Measurements from ENCODE around the gene QSOX2. TPM values are rescaled to one million over a fixed set of nuclear protein-coding genes. Genes with fewer than 3 reads are reported as not detected.

Gene QSOX2
- total and polyA plus RNA-seq, 4 donors = 4.9 to 12.2 (median 10.3) TPM

DNA sequence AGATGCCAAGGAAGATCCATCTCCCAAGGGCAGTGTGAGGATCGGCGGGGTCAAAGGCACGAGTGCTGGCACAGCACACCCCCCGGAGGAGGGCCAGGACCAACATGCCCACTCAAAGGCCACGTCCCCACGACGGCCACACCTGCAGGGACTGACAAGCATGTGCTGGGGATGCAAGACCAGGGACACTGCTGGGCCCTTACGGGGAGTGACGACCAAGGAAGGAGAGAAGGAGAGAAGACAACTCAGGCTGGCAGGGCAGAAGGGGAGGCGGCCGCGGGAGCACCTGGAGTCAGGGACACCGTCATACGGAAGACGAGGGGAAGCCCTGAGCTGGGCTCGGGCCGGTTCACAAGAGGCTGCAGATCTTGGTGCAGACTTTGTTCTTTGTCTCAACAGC, 10.4 kb downstream of the QSOX2 start:
- DNase-seq = no peak
- H3K36me3 ChIP-seq (ENCODE audit: control insufficient read depth in 4 of 4, insufficient read depth in 4 of 4, low read length in 4 of 4) = peaks cover 0 to 9% (median 4%) of the 10 kb centered on the region in 4 donors

DNA sequence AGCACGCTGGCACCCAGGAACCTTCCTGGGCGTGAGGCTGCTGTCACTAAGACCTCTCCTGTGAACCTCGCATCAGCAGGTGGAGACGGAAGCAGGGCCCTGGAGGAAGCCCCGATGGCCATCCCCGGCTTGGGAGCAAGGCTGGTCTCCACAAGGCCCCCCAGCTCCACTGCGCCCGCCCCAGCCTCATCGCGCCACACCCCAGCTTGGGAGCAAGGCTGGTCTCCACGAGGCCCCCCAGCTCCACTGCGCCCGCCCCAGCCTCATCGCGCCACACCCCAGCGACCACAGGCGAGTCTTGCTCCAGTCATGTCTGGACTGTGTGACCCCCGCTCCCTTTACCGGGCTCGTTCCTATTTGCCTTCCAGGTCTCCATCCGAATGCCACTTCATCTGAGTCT, 11.0 kb downstream of the QSOX2 start:
- DNase-seq (no peak), ATAC-seq (ENCODE audit: insufficient read depth, low FRiP score) (no peak)

More for the DNA sequence above, 10.4 kb downstream of the QSOX2 start:
- ATAC-seq (ENCODE audit: insufficient read depth, low FRiP score) = no peak
- H3K27ac ChIP-seq (ENCODE audit: low read depth in 1 of 2, low read length in 1 of 2) = no peak overlapping the region
- H3K9me3 ChIP-seq (ENCODE audit: control insufficient read depth in 4 of 4, insufficient read depth in 3 of 4, low read length in 3 of 4) = no peaks in the 10 kb centered on the region
- no peak overlapping the region for H3K4me3 ChIP-seq
- 96 to 97% methylated on average over 17 of the region's 17 CpGs for WGBS, 2 donors
- H3K9ac ChIP-seq (ENCODE audit: insufficient read depth in 1 of 2, low read length in 2 of 2) = no peak overlapping the region
- peaks cover 0 to 7% (median 0%) of the 10 kb centered on the region in 5 donors for H3K4me1 ChIP-seq (ENCODE audit: control insufficient read depth in 5 of 5, insufficient read depth in 5 of 5, low read length in 5 of 5)
- no peak for TF ChIP-seq CTCF (IDR thresholded peaks at IDR 0.05; ENCODE audit: control extremely low read depth, extremely low read depth)
- H3K27me3 ChIP-seq (ENCODE audit: control insufficient read depth in 3 of 3, insufficient read depth in 3 of 3, low read length in 2 of 3) = no peaks in the 10 kb centered on the region

GRCh38 chr9:136233868-136234267, 11.7 kb downstream of the QSOX2 start:
- DNase-seq = no peak
- Histone ChIP-seq H3K27me3 (ENCODE audit: control insufficient read depth in 3 of 3, insufficient read depth in 3 of 3, low read length in 2 of 3) (no peaks in the 10 kb centered on the region), H3K9me3 (ENCODE audit: control insufficient read depth in 4 of 4, insufficient read depth in 3 of 4, low read length in 3 of 4) (no peaks in the 10 kb centered on the region), H3K36me3 (ENCODE audit: control insufficient read depth in 4 of 4, insufficient read depth in 4 of 4, low read length in 4 of 4) (peaks cover 0 to 9% (median 4%) of the 10 kb centered on the region in 4 donors), H3K4me1 (ENCODE audit: control insufficient read depth in 5 of 5, insufficient read depth in 5 of 5, low read length in 5 of 5) (no peaks in the 10 kb centered on the region), H3K27ac (ENCODE audit: low read depth in 1 of 2, low read length in 1 of 2) (no peak overlapping the region), H3K9ac (ENCODE audit: insufficient read depth in 1 of 2, low read length in 2 of 2) (no peak overlapping the region), H3K4me3 (no peak overlapping the region)
- no peak for TF ChIP-seq CTCF (IDR thresholded peaks at IDR 0.05; ENCODE audit: control extremely low read depth, extremely low read depth)
- ATAC-seq (ENCODE audit: insufficient read depth, low FRiP score) = no peak
- 63 to 85% methylated on average over 14 of the region's 14 CpGs for WGBS, 2 donors

More for the DNA sequence above, 11.0 kb downstream of the QSOX2 start:
- no peak overlapping the region for H3K4me3 ChIP-seq
- H3K27ac ChIP-seq (ENCODE audit: low read depth in 1 of 2, low read length in 1 of 2) = no peak overlapping the region
- WGBS, 2 donors = 94 to 95% methylated on average over 21 of the region's 21 CpGs
- H3K36me3 ChIP-seq (ENCODE audit: control insufficient read depth in 4 of 4, insufficient read depth in 4 of 4, low read length in 4 of 4) = peaks cover 0 to 9% (median 4%) of the 10 kb centered on the region in 4 donors
- no peak overlapping the region for H3K9ac ChIP-seq (ENCODE audit: insufficient read depth in 1 of 2, low read length in 2 of 2)
- TF ChIP-seq CTCF (IDR thresholded peaks at IDR 0.05; ENCODE audit: control extremely low read depth, extremely low read depth) = no peak
- peaks cover 0 to 5% (median 0%) of the 10 kb centered on the region in 5 donors for H3K4me1 ChIP-seq (ENCODE audit: control insufficient read depth in 5 of 5, insufficient read depth in 5 of 5, low read length in 5 of 5)
- no peaks in the 10 kb centered on the region for H3K27me3 ChIP-seq (ENCODE audit: control insufficient read depth in 3 of 3, insufficient read depth in 3 of 3, low read length in 2 of 3)
- H3K9me3 ChIP-seq (ENCODE audit: control insufficient read depth in 4 of 4, insufficient read depth in 3 of 4, low read length in 3 of 4) = no peaks in the 10 kb centered on the region

GRCh38 chr9:136233411-136233810, 12.2 kb downstream of the QSOX2 start:
- H3K9ac ChIP-seq (ENCODE audit: insufficient read depth in 1 of 2, low read length in 2 of 2) = no peak overlapping the region
- H3K4me1 ChIP-seq (ENCODE audit: control insufficient read depth in 5 of 5, insufficient read depth in 5 of 5, low read length in 5 of 5) = no peaks in the 10 kb centered on the region
- ATAC-seq (ENCODE audit: insufficient read depth, low FRiP score) = no peak
- H3K27ac ChIP-seq (ENCODE audit: low read depth in 1 of 2, low read length in 1 of 2) = no peak overlapping the region
- H3K4me3 ChIP-seq = no peak overlapping the region
- WGBS, 2 donors = 52 to 70% methylated on average over 15 of the region's 15 CpGs
- no peak for DNase-seq
- no peak for TF ChIP-seq CTCF (IDR thresholded peaks at IDR 0.05; ENCODE audit: control extremely low read depth, extremely low read depth)
- no peaks in the 10 kb centered on the region for H3K27me3 ChIP-seq (ENCODE audit: control insufficient read depth in 3 of 3, insufficient read depth in 3 of 3, low read length in 2 of 3)
- peaks cover 0 to 9% (median 4%) of the 10 kb centered on the region in 4 donors for H3K36me3 ChIP-seq (ENCODE audit: control insufficient read depth in 4 of 4, insufficient read depth in 4 of 4, low read length in 4 of 4)
- H3K9me3 ChIP-seq (ENCODE audit: control insufficient read depth in 4 of 4, insufficient read depth in 3 of 4, low read length in 3 of 4) = no peaks in the 10 kb centered on the region
